Epithelial cell of proximal tubule (primary cell): ENCODE measurements around the gene AKR1C4. TPM values are rescaled to one million over a fixed set of nuclear protein-coding genes. Genes with fewer than 3 reads are reported as not detected.
"Not testable (repeated sequence)": the region's sequence is repeated elsewhere in the genome, so short reads cannot be mapped to it uniquely, and the experiment has no call there.

Source experiments
- DNase-seq: peaks from one replicate; pipeline ENCODE4 v3.0.0-alpha.2; 2011; ENCODE audit warnings: low read depth
- H3K4me3 ChIP-seq: 2 replicates; pipeline ENCODE4 v1.5.1; 2011; ENCODE audit warnings: low read depth, mild to moderate bottlenecking, low read length
- CTCF ChIP-seq: conservative IDR thresholded peaks from 2 replicates; pipeline ENCODE4 v1.5.1; 2012; ENCODE audit warnings: low read depth, mild to moderate bottlenecking, low read length
- total RNA-seq: library from RNA; depleted of rRNA; stranded (reverse); fragments of >200 nt; gene quantifications from 2 replicates; pipeline ENCODE4 v1.2.3, GENCODE V29; 2015

AKR1C4 gene
- total RNA-seq, 1 donor from 2014 or later = not detected

- TF ChIP-seq CTCF = no peak
- no peak overlapping the region for H3K4me3 ChIP-seq
- DNase-seq = no peak
These were observed 36.7 kb downstream of the AKR1C4 start for GRCh38 chr10:5233324-5233723.

GRCh38 chr10:5234106-5234860 is 37.6 kb downstream of the AKR1C4 start:
- TF ChIP-seq CTCF = no peak
- DNase-seq = no peak
- no peak overlapping the region for H3K4me3 ChIP-seq

- H3K4me3 ChIP-seq, DNase-seq: not testable (repeated sequence)
These were observed 40.9 kb downstream of the AKR1C4 start for GRCh38 chr10:5237541-5237940.

GRCh38 chr10:5242585-5242984 is 45.9 kb downstream of the AKR1C4 start:
- TF ChIP-seq CTCF = no peak
- DNase-seq = no peak
- no peak overlapping the region for H3K4me3 ChIP-seq

GRCh38 chr10:5243521-5243987 is 46.9 kb downstream of the AKR1C4 start:
- TF ChIP-seq CTCF = no peak
- H3K4me3 ChIP-seq = no peak overlapping the region
- no peak for DNase-seq

- TF ChIP-seq CTCF = peak; percentile 36
- no peak for DNase-seq
- no peak overlapping the region for H3K4me3 ChIP-seq
These were observed 55.8 kb downstream of the AKR1C4 start for GRCh38 chr10:5252177-5253037.

GRCh38 chr10:5254488-5254887 is 57.9 kb downstream of the AKR1C4 start:
- no peak for TF ChIP-seq CTCF
- no peak for DNase-seq
- H3K4me3 ChIP-seq = no peak overlapping the region

GRCh38 chr10:5257768-5258167 is 61.1 kb downstream of the AKR1C4 start:
- not testable (repeated sequence) for H3K4me3 ChIP-seq, DNase-seq
